Rectal smooth muscle tissue (tissue), 1 donor: ENCODE results near the gene RRBP1.

Source experiments
- H3K27ac ChIP-seq: one replicate; pipeline ENCODE4 v1.7.0; 2013; ENCODE audit warnings: low read depth, low read length, inconsistent platforms
- H3K27me3 ChIP-seq: one replicate; pipeline ENCODE4 v1.7.0; 2013; ENCODE audit warnings: low read length; ENCODE audit not compliant: control insufficient read depth, insufficient read depth
- H3K36me3 ChIP-seq: one replicate; pipeline ENCODE4 v1.7.0; 2013; ENCODE audit warnings: low read length; ENCODE audit not compliant: control insufficient read depth, insufficient read depth
- H3K4me1 ChIP-seq: one replicate; pipeline ENCODE4 v1.7.0; 2013; ENCODE audit warnings: low read length; ENCODE audit not compliant: control insufficient read depth, insufficient read depth
- H3K4me3 ChIP-seq: one replicate; pipeline ENCODE4 v1.7.0; 2013; ENCODE audit warnings: low read length
- H3K9ac ChIP-seq: one replicate; pipeline ENCODE4 v1.7.0; 2013; ENCODE audit warnings: low read length

Gene RRBP1

DNA sequence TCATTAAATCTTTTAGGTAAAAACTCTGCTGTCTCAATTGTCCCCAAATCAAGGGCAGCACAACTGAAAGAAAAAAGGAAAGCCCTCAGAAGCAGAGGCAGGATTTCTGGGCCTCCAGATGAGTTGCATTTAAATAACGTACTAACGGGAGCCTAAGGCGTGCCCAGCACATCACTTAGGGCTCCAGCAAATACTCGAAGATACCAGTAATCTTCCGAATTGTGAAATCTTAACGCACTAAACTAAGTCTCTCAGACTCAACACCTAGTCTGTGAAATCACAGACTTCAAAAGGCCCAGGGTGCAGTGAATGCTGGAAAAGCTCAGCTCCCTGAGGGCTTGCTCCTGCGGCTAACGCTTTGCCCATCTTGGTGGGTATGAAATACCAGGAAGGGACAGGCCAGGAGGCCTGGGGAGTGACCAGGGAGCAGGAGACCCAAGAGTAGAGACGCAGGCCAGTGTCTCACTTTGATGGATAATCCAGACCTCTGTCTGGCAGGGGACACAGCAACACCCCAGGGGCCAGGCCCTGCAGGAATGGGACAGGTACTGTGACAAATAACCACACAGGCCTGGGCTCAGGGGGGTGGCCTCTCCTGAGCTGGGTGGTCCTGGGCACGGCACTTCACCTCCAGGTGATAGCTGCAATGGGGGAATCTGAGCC, 36.4 kb downstream of the RRBP1 start:
- Histone ChIP-seq H3K4me3 (no peak overlapping the region), H3K36me3 (peaks cover 10% of the 10 kb centered on the region), H3K9ac (no peak overlapping the region), H3K27ac (peak overlapping the region; percentile 18), H3K4me1 (peaks cover 17% of the 10 kb centered on the region), H3K27me3 (no peaks in the 10 kb centered on the region)

DNA sequence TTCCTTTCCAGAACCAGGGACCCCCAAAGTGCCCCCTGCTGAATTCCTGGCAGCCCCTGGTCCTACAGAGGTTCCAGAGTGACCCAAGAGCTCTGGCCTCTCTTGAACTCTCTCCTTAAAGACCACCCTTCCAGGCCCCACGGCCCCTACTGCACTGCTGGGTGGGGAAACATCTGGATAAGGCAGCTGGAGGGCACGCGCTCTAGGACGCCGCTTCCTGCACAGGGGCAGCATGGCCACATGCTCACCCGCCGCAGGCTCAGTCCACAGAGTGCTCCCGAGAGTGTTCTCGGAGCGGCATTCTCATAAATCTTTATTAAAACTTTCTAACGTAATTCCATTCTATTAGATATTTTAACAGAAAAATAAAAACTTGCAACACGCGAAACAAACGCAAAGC, 37.0 kb downstream of the RRBP1 start:
- Histone ChIP-seq H3K4me1 (peaks cover 15% of the 10 kb centered on the region), H3K27me3 (no peaks in the 10 kb centered on the region), H3K27ac (no peak overlapping the region), H3K4me3 (no peak overlapping the region), H3K36me3 (peaks cover 17% of the 10 kb centered on the region), H3K9ac (no peak overlapping the region)

DNA sequence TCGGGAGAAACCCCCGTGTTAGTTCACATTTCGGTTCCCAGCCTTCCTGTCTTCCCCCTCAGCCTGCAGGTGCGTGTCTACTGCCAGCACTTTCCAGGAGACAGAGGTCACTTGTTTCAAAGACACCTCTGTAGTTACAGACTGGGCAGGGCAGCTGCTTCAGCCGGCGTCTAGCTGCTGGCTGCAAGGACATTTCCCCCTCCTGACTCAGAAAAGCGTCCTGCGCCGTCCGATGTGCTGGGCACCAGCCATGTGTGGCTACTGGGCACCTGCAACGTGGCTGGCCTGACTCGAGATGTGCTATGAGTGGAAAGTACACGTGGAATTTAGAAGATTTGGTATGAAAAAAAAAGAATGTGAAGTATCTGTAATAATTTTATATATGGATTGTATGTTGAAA, 37.6 kb downstream of the RRBP1 start:
- no peak overlapping the region for H3K9ac ChIP-seq
- H3K4me3 ChIP-seq: no peak overlapping the region
- H3K36me3 ChIP-seq: peaks cover 18% of the 10 kb centered on the region
- no peaks in the 10 kb centered on the region for H3K27me3 ChIP-seq
- H3K4me1 ChIP-seq: peaks cover 15% of the 10 kb centered on the region
- H3K27ac ChIP-seq: no peak overlapping the region

DNA sequence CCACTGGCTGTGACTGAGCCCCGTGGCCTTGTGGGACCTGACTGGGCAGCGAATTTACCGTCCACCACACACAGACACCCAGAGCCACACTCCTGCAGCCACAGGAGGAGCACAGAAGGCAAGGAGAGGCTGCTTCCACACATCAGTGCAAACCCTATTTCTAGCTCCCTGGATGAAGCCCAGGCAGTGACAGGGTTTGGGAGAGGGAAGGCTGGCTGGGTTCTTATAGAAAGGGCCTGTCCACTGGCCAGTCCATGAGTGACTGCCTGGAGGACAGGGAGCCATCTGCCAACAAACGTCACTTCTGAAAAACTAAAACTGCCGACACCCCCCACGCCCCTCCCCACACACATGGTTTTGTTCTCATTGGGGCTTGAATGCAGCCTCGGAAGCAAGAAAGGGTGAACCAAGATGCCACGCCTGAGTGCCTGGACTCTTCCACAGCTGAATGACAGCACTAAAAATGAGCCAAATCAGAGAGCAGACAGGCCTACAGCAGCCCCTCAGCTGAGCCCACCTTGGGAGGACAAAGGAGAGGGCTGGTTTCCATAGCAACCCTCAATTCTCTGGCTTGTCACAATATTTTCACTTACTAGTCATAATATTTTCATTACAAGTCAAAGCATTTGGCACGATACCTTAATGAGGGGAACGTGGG, 38.4 kb downstream of the RRBP1 start:
- no peak overlapping the region for H3K4me3 ChIP-seq
- no peaks in the 10 kb centered on the region for H3K27me3 ChIP-seq
- H3K36me3 ChIP-seq: peaks cover 22% of the 10 kb centered on the region
- H3K4me1 ChIP-seq: peaks cover 15% of the 10 kb centered on the region
- no peak overlapping the region for H3K9ac ChIP-seq
- no peak overlapping the region for H3K27ac ChIP-seq

DNA sequence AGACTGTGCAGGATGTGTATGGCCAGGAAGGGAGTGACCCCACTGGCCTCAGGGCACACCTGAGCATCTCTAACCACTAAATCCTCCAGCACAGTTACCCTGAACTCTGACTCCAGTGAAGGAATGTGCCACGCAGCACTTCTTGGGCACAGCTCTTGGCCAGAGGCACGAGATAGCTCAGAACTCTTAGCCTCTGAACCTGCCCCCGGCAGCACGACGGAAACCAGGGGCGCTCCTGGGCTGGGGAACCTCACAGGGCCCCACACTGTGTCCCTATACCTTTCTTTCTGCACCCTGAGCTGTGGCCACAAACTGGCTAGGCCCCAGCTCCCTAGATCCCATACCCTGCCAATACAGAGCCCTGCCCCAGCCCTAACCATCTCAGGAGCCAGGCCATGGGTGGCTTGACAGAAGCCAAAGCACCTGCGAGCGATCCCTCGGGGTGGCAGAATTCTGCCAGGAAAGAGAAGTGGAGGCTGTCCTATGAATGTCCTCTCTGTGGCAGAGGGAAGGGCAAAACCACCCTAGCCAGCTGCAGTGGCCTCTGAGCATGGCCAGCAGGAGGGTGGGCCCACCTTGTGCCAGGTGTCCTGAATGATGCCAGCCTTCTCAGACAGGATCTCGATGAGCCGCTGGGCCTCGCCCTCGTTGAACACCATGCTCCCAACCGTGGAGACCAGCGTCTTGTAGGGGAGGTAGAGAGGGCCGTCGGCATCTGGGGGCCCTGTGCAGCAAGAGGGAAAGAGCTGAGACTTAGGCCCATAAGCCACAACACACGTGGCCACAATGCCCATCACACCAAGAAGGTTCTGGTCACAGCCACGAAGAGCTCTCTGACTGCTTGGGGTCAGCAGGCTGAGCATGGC, 39.4 kb downstream of the RRBP1 start:
- H3K36me3 ChIP-seq: peaks cover 27% of the 10 kb centered on the region
- no peak overlapping the region for H3K9ac ChIP-seq
- no peaks in the 10 kb centered on the region for H3K27me3 ChIP-seq
- H3K27ac ChIP-seq: no peak overlapping the region
- H3K4me1 ChIP-seq: peaks cover 15% of the 10 kb centered on the region
- no peak overlapping the region for H3K4me3 ChIP-seq

DNA sequence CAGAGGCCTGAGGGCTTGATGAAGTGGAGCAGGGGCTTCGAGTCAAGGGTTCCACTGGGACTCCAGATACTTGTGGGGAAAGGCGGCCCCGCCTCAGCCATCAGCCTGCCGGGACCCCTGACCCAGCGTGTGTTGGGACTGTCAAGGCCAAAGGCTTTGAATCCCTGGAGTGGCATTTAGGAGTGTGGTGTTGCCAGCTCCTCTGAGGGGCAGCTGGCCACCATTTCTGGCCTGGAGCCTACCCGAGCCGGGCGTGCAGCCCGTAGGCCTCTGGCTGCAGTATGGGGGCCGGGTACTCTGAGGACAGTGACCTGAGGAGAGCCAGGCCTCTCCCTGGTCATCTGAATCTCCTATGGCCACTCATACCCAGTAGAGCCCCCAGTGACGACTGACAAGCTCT, 40.0 kb downstream of the RRBP1 start:
- Histone ChIP-seq H3K36me3 (peaks cover 27% of the 10 kb centered on the region), H3K9ac (no peak overlapping the region), H3K4me1 (peaks cover 15% of the 10 kb centered on the region)

DNA sequence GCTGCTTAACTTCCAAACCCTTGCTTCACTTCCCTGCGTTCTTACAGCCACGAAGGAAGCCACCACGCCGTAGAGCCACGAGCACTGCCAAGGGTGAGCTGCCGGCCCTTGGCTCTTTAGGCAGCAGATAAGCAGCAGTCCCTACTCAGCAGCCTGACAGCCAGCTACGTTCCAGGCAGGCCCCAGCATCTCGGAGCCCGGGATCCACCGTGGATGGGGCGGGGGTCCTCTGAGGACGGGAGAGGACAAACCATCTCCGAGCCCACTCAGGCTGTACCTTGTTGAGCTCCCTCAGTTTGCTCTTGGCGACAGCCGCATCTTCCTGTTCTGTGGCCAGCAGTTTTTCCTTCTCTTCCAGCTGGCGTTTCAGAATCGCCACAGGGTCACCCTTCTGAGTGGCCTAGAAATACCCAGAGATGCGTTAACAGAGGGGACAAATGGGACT, 40.5 kb downstream of the RRBP1 start:
- Histone ChIP-seq H3K4me3 (no peak overlapping the region), H3K27ac (no peak overlapping the region)

More for the DNA sequence above, 40.0 kb downstream of the RRBP1 start:
- no peak overlapping the region for H3K4me3 ChIP-seq
- H3K27me3 ChIP-seq: no peaks in the 10 kb centered on the region
- H3K27ac ChIP-seq: no peak overlapping the region

DNA sequence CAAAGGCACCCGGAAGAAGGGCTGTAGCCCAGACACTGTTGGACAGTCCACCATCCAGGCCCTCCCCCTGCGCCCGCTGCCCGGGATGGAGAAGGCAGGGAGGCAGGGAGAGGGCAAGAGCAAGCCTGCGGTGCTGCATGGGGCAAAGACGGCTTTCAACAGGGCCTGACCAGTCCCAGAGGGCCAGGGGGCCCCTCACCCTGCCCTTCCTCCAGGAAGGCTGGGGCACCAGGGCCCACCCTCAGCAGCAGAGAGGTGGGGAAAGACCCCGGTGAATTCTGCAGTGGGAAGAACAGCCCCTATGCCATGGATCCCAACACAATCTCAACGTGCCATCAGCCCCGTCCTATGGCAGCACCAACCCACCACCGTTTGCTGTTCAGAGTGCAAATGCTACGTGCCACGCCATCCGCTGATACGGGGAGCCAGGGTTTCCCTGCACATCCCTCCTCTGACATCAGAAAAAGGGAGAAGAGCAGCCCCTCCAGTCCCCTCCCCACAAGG, 41.1 kb downstream of the RRBP1 start:
- Histone ChIP-seq H3K9ac (no peak overlapping the region), H3K4me3 (no peak overlapping the region), H3K4me1 (peaks cover 18% of the 10 kb centered on the region), H3K27ac (no peak overlapping the region), H3K27me3 (no peaks in the 10 kb centered on the region), H3K36me3 (peaks cover 34% of the 10 kb centered on the region)

More for the DNA sequence above, 40.5 kb downstream of the RRBP1 start:
- Histone ChIP-seq H3K4me1 (peaks cover 15% of the 10 kb centered on the region), H3K9ac (no peak overlapping the region), H3K27me3 (no peaks in the 10 kb centered on the region), H3K36me3 (peaks cover 30% of the 10 kb centered on the region)

DNA sequence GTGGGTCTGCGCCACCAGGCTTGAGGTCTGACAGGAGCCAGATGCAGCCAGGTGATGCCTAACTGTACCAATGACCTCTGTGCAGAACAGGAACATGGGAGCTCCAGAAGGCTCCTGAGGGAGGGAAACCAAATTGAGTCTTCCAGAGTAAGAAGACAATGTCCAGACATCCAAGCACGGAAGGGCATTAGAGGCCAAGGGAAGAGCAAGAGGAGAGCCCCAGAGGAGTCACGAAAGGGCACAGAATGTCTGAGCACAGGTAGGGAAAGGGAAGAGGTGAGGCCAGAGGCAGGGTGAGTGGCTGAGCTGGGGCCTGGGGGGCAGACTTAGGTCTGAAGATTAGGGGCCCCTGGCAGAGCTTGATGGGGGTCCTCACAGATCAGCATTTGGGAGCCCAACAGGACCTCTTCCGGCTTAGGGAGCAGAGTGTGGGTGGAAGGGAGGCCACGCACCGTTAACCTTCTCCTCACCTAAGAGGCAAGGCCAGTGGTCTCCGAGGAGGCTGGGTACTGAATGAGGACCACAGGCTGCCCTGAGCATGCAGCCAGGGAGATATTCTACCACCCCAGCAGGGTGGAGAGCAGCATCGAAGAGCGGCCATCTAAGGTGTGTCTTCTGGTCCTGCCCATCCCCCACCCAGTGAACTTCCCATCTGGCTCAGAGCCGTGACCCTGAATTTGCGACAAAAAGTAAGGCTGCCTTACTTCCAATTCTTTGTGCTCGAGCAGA, 41.7 kb downstream of the RRBP1 start:
- H3K4me1 ChIP-seq: peaks cover 20% of the 10 kb centered on the region

DNA sequence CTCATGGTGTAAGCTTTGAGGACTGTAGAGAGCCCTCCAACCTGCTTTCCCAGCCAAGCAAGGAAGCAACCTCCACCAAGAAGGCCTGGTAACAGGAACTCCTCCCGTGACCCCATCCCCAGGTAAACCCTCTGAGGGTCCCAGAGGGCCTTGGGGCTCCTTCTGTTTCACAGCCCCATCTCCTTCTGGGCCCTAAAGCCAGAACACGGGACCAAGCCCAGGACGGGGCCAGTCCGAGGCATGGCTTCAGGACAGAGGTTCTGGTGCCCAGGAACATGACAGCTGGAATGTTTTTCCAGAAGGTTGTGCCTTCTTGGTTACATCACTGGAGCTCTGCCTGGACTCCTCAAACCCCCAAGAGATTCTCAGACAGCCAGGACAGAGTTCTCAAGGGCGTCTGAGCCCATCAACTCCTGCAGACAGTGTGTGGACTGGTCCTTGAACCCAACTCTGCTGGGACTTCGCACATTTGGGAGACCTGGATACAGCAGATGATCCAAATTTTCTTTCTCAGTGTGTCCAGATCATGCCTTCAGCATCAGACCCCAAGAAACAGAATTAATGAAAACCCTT, 43.1 kb downstream of the RRBP1 start:
- no peak overlapping the region for H3K4me3 ChIP-seq
- no peaks in the 10 kb centered on the region for H3K27me3 ChIP-seq
- H3K9ac ChIP-seq: no peak overlapping the region
- H3K4me1 ChIP-seq: peaks cover 26% of the 10 kb centered on the region
- peaks cover 50% of the 10 kb centered on the region for H3K36me3 ChIP-seq
- no peak overlapping the region for H3K27ac ChIP-seq

More for the DNA sequence above, 41.7 kb downstream of the RRBP1 start:
- Histone ChIP-seq H3K9ac (no peak overlapping the region), H3K4me3 (no peak overlapping the region), H3K36me3 (peaks cover 40% of the 10 kb centered on the region), H3K27me3 (no peaks in the 10 kb centered on the region), H3K27ac (no peak overlapping the region)

DNA sequence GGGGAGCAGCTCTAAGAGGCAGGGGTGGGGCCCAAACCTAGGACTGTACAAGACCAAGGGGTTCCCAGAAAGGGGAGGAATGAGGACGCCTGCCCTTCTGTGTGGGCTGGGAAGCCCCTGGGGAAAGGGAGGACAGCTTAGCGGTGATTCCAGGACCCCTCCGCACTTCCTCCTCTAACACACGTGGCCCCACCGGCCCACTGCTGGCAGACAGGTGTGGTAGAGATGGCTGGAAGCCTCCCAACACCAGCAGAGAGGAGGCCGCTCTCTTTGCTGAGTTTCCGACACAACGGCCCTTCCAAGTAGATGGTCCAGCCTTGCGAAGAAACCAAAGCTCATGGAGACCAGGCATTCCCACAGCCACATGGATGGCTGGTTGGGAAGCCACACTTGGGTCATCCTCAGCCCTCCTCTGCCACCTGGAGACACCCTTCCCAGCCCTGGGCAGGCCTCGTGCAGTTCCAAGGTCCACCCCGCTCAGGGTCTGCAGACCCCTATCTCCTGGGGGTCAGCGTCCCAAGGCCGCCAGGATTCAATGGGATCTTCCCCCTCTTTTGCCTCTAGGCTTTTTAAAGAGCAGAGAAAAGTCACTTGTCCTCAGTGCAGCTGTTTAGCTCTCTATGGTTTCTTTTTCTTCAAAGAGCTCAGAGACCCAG, 43.9 kb downstream of the RRBP1 start:
- no peak overlapping the region for H3K4me3 ChIP-seq
- no peak overlapping the region for H3K9ac ChIP-seq
- peaks cover 58% of the 10 kb centered on the region for H3K36me3 ChIP-seq
- H3K27ac ChIP-seq: no peak overlapping the region
- peaks cover 19% of the 10 kb centered on the region for H3K4me1 ChIP-seq
- no peaks in the 10 kb centered on the region for H3K27me3 ChIP-seq
